ENCODE measurements around the gene TRPT1.

DNA sequence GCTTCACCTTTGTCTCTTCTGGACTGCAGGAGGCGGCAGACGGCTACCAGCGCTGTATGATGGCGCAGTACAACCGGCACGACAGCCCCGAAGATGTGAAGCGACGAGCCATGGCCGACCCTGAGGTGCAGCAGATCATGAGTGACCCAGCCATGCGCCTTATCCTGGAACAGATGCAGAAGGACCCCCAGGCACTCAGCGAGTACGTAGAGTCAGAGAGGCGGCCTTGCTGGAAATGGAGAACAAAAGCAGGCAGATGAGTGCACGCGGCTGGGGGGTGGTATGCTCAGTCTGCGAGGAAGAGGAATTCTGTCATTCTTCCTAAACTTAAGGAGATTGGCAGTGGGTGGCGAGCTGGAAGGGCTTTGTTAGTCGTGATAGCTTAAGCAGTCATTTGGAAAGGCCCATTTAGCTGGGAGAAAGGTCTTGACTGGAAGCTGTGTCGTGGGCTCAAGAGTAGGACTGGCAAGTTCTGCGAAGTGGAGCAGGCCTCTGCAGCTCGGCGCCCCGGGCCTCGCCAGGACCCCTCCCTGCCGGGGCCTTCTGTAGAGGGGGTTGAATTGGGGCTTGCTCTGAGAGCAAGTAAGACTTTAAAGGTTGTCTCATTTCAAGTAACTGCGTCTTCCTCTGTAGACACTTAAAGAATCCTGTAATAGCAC, 22.4 kb downstream of the TRPT1 start:
- TF ChIP-seq, protein P1, sequence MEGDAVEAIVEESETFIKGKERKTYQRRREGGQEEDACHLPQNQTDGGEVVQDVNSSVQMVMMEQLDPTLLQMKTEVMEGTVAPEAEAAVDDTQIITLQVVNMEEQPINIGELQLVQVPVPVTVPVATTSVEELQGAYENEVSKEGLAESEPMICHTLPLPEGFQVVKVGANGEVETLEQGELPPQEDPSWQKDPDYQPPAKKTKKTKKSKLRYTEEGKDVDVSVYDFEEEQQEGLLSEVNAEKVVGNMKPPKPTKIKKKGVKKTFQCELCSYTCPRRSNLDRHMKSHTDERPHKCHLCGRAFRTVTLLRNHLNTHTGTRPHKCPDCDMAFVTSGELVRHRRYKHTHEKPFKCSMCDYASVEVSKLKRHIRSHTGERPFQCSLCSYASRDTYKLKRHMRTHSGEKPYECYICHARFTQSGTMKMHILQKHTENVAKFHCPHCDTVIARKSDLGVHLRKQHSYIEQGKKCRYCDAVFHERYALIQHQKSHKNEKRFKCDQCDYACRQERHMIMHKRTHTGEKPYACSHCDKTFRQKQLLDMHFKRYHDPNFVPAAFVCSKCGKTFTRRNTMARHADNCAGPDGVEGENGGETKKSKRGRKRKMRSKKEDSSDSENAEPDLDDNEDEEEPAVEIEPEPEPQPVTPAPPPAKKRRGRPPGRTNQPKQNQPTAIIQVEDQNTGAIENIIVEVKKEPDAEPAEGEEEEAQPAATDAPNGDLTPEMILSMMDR (IDR thresholded peaks at IDR 0.05): no peak
- no peak for TF ChIP-seq POLR2A (IDR thresholded peaks at IDR 0.05)

Measured in testis (tissue), 2 donors.